ENCODE data around the gene PTOV1. TPM values are rescaled to one million over a fixed set of nuclear protein-coding genes. Genes with fewer than 3 reads are reported as not detected.

Gene PTOV1
- total and polyA plus RNA-seq, 12 donors, result 78.7 to 620 (median 275) TPM

- 92 to 100% (median 95%) methylated on average over 2 to 18 of the region's 18 CpGs for WGBS, 4 donors
- no peaks in the 10 kb centered on the region for H3K9me3 ChIP-seq (replicated peaks in 1 of 3)
- no peak overlapping the region for H3K27ac ChIP-seq
- intact Hi-C loops (cut with DNase I), result no loop called here
- H3K27me3 ChIP-seq, result no peaks in the 10 kb centered on the region
- H3K4me1 ChIP-seq (replicated peaks in 1 of 2), result no peaks in the 10 kb centered on the region
- no peak for TF ChIP-seq POLR2A (IDR thresholded peaks at IDR 0.05)
- no peak for TF ChIP-seq CTCF (IDR thresholded peaks at IDR 0.05)
- peak in 2 of 7 donors; percentile 8 to 53 for DNase-seq
- no peak overlapping the region for H3K4me3 ChIP-seq
- H3K36me3 ChIP-seq (replicated peaks in 1 of 2), result peaks cover 0 to 75% of the 10 kb centered on the region in 2 donors
Observed at GRCh38 chr19:49884109-49884508, 33.1 kb downstream of the PTOV1 start.

- H3K27me3 ChIP-seq, result no peaks in the 10 kb centered on the region
- intact Hi-C loops (cut with DNase I), result no loop called here
- DNase-seq, result no peak
- TF ChIP-seq POLR2A (IDR thresholded peaks at IDR 0.05) (no peak), CTCF (IDR thresholded peaks at IDR 0.05) (no peak)
- 91 to 96% (median 95%) methylated on average over 2 to 3 of the region's 3 CpGs for WGBS, 4 donors
- peaks cover 0 to 68% of the 10 kb centered on the region in 2 donors for H3K36me3 ChIP-seq (replicated peaks in 1 of 2)
- no peak overlapping the region for H3K4me3 ChIP-seq
- no peaks in the 10 kb centered on the region for H3K9me3 ChIP-seq (replicated peaks in 1 of 3)
- H3K27ac ChIP-seq, result no peak overlapping the region
- peaks cover 0 to under 1% of the 10 kb centered on the region in 2 donors for H3K4me1 ChIP-seq (replicated peaks in 1 of 2)
Observed at GRCh38 chr19:49884760-49885159, 33.8 kb downstream of the PTOV1 start.

GRCh38 chr19:49887037-49887664 is 36.2 kb downstream of the PTOV1 start:
- peak in 2 of 7 donors; percentile 8 to 21 for DNase-seq
- WGBS, 4 donors, result 66 to 82% (median 77%) methylated on average over 13 to 23 of the region's 23 CpGs
- Histone ChIP-seq H3K4me1 (replicated peaks in 1 of 2) (peaks cover 4 to 9% of the 10 kb centered on the region in 2 donors), H3K27me3 (no peaks in the 10 kb centered on the region), H3K27ac (no peak overlapping the region), H3K36me3 (replicated peaks in 1 of 2) (peaks cover 0 to 45% of the 10 kb centered on the region in 2 donors), H3K9me3 (replicated peaks in 1 of 3) (no peaks in the 10 kb centered on the region), H3K4me3 (no peak overlapping the region)
- intact Hi-C loops (cut with DNase I), result no loop called here
- TF ChIP-seq POLR2A (IDR thresholded peaks at IDR 0.05) (no peak), CTCF (IDR thresholded peaks at IDR 0.05) (no peak)

GRCh38 chr19:49887665-49888509 is 36.9 kb downstream of the PTOV1 start:
- Histone ChIP-seq H3K27ac (no peak overlapping the region), H3K4me3 (no peak overlapping the region), H3K36me3 (replicated peaks in 1 of 2) (peaks cover 0 to 37% of the 10 kb centered on the region in 2 donors), H3K9me3 (replicated peaks in 1 of 3) (no peaks in the 10 kb centered on the region), H3K27me3 (no peaks in the 10 kb centered on the region), H3K4me1 (replicated peaks in 1 of 2) (peaks cover 4 to 9% of the 10 kb centered on the region in 2 donors)
- WGBS, 4 donors, result 85 to 96% (median 89%) methylated on average over 17 to 54 of the region's 54 CpGs
- TF ChIP-seq POLR2A (IDR thresholded peaks at IDR 0.05), result no peak
- TF ChIP-seq CTCF (IDR thresholded peaks at IDR 0.05), result no peak
- intact Hi-C loops (cut with DNase I), result no loop called here
- peak in 2 of 7 donors; percentile 15 to 23 for DNase-seq
